IPS-15b (cell line): ENCODE results near the gene TSTD1.
"Not testable (repeated sequence)": the region's sequence is repeated elsewhere in the genome, so short reads cannot be mapped to it uniquely, and the experiment has no call there.

Experiments used
- H3K27me3 ChIP-seq: one replicate; pipeline ENCODE4 v1.6.1; 2013; ENCODE audit warnings: low read length; ENCODE audit not compliant: control insufficient read depth, insufficient read depth
- H3K36me3 ChIP-seq: one replicate; pipeline ENCODE4 v1.6.1; 2013; ENCODE audit warnings: low read length; ENCODE audit not compliant: control insufficient read depth, insufficient read depth
- H3K4me1 ChIP-seq: one replicate; pipeline ENCODE4 v1.6.1; 2013; ENCODE audit warnings: mild to moderate bottlenecking, low read length; ENCODE audit not compliant: control insufficient read depth, insufficient read depth
- H3K4me3 ChIP-seq: one replicate; pipeline ENCODE4 v1.5.1; 2013; ENCODE audit warnings: low read depth, low read length
- H3K9ac ChIP-seq: one replicate; pipeline ENCODE4 v1.6.1; 2013; ENCODE audit warnings: low read depth, mild to moderate bottlenecking, low read length
- H3K9me3 ChIP-seq: one replicate; pipeline ENCODE4 v1.6.1; 2013; ENCODE audit warnings: mild to moderate bottlenecking, low read length; ENCODE audit not compliant: control insufficient read depth, insufficient read depth

Gene TSTD1

DNA sequence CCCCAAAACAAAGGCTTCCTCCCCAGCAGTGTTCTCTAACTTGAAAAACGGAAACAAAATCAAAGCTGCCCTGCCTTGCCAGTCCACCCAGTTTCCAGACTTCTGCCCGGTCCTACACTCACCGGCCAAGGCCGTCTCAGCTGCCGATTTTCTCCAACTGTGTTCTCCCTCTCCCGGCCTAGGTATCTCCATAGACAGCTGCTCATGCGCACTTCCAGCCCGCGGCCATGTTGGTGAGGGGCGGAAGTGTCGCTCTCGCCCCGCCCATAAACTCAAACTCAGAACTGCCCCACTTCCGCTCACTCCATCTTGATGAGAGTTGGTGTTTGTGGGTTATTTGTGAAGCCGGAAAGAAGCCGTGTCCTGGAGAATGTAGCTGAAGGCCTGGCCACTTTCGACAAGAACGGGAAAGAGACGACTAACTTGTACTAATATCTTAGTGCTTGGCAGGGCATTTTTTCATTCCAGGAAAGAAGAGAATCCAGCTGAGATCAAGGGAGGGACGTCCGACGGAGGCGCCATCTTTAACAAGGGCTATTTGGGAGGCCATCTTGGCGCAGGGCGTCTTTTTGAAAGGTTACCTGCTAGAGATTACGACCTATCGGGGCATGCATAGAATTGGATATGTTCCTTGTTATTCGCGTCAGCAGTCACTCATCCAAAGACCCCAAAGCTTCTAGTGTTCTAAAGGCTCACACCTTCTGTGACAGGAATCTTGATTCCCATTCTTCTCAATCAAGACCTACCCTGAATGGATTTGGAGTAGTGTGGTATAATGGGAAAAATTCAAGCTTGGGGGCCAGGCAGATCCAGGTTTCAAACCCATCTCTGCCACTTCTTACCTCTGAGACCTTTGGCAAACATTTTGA lies 7.2 kb upstream of the TSTD1 start, which contains the start of gene USF1:
Gene USF1 (minus strand): TSS at position 242 of the 869 bp plus-strand sequence. CDS start 2,702 bp downstream, outside the sequence.
- Histone ChIP-seq H3K4me3 (peak within 1 kb of the TSS; percentile 66), H3K27me3 (peaks cover 3% of the 10 kb centered on the region), H3K9me3 (no peaks in the 10 kb centered on the region), H3K4me1 (no peaks in the 10 kb centered on the region), H3K36me3 (peaks cover 18% of the 10 kb centered on the region), H3K9ac (peak within 1 kb of the TSS; percentile 66)

DNA sequence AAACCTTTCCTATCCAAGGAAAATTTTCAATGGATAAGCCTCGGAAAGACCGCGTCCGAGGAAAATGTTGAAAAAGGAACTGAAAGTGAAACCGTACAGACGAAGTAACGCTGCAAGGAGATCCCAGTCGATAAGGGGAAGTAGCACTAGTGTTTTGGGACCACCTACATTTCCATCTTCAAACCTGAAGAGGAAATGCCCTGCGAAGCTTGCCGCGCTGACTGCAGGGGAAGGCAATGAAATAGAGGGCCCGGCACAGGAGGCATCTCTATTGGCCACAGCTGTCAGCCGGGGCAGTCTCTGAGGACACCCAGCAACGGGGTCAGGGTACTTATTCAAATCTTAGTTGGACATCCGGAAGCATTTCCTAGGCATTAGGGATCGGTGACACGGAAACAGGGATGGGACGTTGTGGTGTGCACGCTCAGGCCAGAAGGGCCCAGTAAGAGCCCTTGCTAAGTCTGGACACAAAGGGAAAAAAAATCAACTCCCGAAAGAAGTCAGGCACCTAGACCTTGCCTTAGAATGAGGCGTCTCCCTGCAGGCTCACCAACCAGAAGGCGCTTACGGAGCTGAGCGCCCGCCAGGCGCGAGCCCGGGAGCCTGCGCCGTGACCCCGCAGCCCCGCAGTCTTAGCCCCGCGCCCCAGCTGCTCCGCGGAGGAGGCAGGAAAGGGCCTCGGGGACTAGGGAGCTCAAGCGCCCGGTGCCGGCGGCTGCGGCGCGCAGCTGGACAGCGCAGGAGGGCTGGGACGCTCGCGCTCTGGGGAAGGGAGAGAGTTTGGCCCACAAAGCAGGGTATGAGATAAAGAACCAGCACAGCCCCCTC lies 6.4 kb upstream of the TSTD1 start:
- Histone ChIP-seq H3K27me3 (peaks cover 3% of the 10 kb centered on the region), H3K36me3 (peaks cover 24% of the 10 kb centered on the region), H3K9me3 (no peaks in the 10 kb centered on the region), H3K4me1 (no peaks in the 10 kb centered on the region), H3K4me3 (peak overlapping the region; percentile 66), H3K9ac (peak overlapping the region; percentile 66)

DNA sequence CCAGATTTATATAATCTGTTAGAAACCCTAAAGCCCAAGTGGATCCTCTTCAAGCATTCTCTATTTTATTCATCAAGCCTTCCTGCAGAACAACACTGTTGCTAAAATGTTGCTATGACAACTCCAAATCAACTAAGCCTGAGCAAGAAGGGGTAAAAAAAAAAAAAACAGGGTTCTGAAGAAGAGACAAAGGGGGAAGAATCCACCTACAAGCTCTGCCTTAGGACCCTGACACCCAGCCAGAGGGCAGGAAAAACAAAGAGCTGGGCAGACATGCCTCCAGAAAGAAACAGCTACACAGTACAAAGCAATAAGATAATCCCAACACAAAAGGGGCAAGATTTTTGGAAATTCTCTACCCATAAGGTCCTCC lies 5.8 kb upstream of the TSTD1 start:
- Histone ChIP-seq H3K4me3 (peak overlapping the region; percentile 66), H3K4me1 (no peaks in the 10 kb centered on the region), H3K9me3 (no peaks in the 10 kb centered on the region), H3K36me3 (peaks cover 30% of the 10 kb centered on the region), H3K27me3 (peaks cover 3% of the 10 kb centered on the region), H3K9ac (no peak overlapping the region)

DNA sequence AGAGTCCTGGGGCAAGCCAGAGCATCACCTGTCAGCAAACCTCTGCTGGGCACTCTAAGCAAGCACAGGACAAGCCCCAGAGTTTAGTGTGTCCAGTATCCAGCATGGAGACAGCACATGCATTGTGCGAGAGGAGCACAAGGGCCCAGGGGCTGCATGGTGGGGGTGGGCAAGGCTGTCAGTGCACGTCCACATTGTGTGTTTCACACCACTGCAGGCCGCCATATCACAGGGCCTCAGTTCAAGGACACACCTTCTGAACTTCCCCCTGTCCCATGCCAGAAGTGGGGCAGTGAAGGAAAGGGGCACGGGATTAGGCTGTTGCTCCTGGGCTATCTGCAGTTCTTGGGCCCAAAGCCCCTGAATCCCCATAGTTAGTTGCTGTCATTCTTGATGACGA lies 782 bp upstream of the TSTD1 start:
- Histone ChIP-seq H3K27me3 (no peaks in the 10 kb centered on the region), H3K36me3 (peaks cover 32% of the 10 kb centered on the region), H3K4me1 (peaks cover 14% of the 10 kb centered on the region), H3K9me3 (no peaks in the 10 kb centered on the region), H3K4me3 (no peak overlapping the region), H3K9ac (no peak overlapping the region)

DNA sequence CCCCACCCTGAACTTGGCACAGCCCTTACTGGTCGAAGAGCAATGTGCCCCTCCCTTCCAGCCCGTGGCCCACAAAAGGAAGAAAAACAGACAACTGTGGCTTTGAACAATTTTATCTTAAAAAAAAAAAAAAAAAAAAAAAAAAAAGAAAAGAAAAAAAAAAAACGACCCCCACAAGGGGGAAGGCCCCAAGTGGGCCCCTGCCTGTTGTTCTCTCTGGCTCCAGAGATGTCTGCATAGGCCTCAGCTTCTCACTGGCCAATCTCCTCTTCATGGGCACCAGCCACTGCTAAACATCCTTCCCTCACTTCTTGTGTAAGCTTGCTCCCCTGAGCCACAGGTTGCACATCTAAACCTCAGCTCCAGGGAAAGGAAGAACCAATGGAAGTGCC lies 386 bp upstream of the TSTD1 start:
- Histone ChIP-seq H3K9me3 (no peaks in the 10 kb centered on the region), H3K36me3 (peaks cover 32% of the 10 kb centered on the region), H3K9ac (no peak overlapping the region), H3K4me1 (peaks cover 14% of the 10 kb centered on the region), H3K27me3 (no peaks in the 10 kb centered on the region), H3K4me3 (peak overlapping the region; percentile 85)

DNA sequence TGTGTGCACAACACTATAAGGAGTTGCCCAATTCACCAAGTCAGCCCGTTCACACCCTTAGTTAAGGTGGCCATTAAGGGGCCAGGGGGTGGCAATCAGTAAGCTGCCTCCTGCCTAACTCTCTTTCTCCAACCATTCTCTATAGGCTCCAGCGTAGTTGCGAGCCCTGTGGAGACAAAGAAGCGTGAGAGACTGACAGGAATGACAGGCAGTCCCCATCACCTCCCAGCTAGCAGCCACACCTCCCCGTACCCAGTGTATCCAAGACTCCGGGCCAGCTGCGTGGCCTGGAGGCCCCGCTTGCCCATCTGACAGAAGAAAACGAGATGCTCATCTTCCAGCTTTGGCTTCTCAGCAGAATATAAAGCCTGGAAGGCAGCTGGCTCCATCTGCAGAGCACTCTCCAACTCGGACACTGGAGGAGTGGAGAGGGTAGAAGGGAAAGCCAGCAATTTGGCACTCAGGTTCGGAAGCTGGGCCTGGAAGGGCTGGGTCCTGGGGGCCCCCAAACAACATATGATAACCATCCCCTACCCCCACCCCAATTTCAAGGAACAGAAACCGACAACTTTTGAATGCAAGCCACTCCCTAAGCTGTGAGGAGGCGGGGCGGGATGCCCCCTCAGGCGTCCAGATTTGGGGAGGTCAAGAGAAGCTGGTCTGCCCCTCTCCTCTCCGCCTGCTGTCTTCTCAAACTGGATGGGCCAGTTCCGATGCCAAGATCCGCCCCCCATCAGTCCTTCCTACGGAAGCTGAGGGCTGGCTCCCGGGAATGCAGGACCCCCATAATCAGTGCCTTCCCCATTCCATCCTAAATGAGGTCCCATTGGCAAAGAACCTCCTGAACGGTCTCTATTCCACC lies 872 bp downstream of the TSTD1 start:
- peak overlapping the region; percentile 85 for H3K4me3 ChIP-seq

DNA sequence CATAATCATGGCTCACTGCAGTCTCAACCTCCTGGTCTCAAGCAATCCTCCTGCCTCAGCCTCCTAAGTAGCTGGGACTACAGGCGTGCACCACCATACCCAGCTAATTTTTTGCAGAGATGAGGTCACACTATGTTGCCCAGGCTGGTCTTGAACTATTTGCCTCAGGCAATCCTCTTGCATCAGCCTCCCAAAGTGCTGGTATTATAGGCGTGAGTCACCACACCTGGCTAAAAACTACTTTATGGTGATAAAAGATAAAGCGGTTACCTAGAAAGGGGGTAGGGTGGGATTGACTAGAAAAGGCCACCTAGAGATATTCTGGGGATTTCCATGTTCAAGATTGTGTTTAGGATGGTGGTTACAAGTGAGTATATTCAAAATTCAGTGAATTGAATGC lies 5.0 kb downstream of the TSTD1 start:
- Histone ChIP-seq H3K9ac (no peak overlapping the region), H3K36me3 (no peaks in the 10 kb centered on the region), H3K4me1 (peaks cover 14% of the 10 kb centered on the region), H3K4me3 (no peak overlapping the region), H3K9me3 (no peaks in the 10 kb centered on the region), H3K27me3 (no peaks in the 10 kb centered on the region)

More for the DNA sequence above, 872 bp downstream of the TSTD1 start:
- H3K36me3 ChIP-seq, result peaks cover 31% of the 10 kb centered on the region
- H3K9ac ChIP-seq, result peak overlapping the region; percentile 65
- peaks cover 14% of the 10 kb centered on the region for H3K4me1 ChIP-seq
- H3K9me3 ChIP-seq, result no peaks in the 10 kb centered on the region
- no peaks in the 10 kb centered on the region for H3K27me3 ChIP-seq

DNA sequence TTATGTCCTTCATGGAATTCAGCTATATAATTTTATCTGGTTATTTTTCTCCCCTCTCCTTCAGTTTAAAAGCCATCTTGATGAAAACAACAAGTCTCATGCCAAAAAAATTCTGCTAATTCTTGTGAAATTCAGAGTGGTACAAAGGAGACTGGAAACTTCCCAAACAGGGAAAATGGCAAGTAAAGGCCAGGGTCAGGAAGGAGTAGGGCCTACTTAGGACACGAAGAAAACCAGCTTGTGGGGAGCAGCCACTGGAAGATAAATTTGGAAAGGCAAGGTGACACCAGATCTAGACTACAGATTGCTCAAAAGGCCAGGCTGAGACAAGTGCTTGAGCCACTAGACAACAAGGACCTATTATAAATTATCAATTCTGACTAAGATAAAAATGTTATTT lies 6.4 kb downstream of the TSTD1 start:
- peaks cover 10% of the 10 kb centered on the region for H3K4me1 ChIP-seq
- no peaks in the 10 kb centered on the region for H3K36me3 ChIP-seq
- no peaks in the 10 kb centered on the region for H3K9me3 ChIP-seq
- H3K4me3 ChIP-seq, result no peak overlapping the region
- no peak overlapping the region for H3K9ac ChIP-seq
- H3K27me3 ChIP-seq, result no peaks in the 10 kb centered on the region

DNA sequence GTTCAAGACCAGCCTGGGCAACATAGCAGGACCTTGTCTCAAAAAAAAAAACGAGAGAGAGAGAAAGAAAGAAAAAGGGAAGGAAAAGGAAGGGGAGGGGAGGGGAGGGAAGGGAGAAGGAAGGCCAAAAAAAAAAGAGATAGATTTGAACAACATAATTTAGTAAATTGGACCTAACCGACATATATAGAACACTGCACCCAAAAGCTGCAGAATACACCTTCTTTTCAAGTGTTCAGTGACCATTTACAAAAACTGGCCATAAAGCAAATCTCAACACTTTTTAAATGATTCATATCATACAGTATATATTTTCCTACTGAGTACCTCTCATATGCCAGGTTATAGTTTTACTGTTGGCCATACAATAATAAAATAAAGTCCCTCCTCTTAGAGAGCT lies 6.9 kb downstream of the TSTD1 start:
- Histone ChIP-seq H3K9ac (no peak overlapping the region), H3K36me3 (no peaks in the 10 kb centered on the region), H3K4me3 (no peak overlapping the region), H3K27me3 (no peaks in the 10 kb centered on the region), H3K9me3 (no peaks in the 10 kb centered on the region), H3K4me1 (peaks cover 6% of the 10 kb centered on the region)

DNA sequence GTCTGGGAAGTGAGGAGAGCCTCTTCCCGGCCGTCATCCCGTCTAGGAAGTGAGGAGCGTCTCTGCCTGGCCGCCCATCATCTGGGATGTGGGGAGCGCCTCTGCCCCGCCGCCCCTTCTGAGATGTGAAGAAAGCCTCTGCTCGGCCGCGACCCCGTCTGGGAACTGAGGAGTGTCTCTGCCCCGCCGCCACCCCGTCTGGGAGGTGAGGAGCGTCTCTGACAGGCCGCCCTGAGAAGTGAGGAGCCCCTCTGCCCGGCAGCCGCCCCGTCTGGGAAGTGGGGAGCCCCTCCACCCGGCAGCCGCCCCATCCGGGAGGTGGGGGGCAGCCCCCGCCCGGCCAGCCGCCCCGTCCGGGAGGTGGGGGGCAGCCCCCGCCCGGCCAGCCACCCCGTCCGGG lies 9.3 kb downstream of the TSTD1 start:
- not testable (repeated sequence) for H3K36me3 ChIP-seq, H3K9ac ChIP-seq, H3K9me3 ChIP-seq, H3K4me3 ChIP-seq, H3K27me3 ChIP-seq, H3K4me1 ChIP-seq

DNA sequence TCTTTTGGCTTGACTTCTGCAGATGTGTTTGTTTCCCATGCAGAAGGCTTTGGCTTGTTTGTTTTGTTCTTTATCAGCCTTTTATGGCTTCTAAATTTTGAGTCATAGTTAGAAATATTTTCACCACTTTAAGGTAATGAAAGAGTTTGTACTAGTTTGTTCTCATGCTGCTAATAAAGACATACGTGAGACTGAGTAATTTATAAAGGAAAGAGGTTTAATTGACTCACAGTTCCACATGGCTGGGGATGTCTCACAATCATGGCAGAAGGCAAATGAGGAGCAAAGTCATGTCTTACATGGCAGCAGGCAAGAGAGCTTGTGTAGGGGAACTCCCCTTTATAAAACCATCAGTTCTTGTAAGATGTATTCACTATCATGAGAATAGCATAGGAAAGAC lies 11.8 kb downstream of the TSTD1 start:
- H3K4me3 ChIP-seq, H3K4me1 ChIP-seq, H3K27me3 ChIP-seq, H3K9me3 ChIP-seq, H3K9ac ChIP-seq, H3K36me3 ChIP-seq: not testable (repeated sequence)
